CD14-positive monocyte (primary cell): ENCODE results near the gene FHIT. TPM values are rescaled to one million over a fixed set of nuclear protein-coding genes. Genes with fewer than 3 reads are reported as not detected.

ENCODE experiments used
- DNase-seq, 3 donors: peaks; one replicate each; pipeline ENCODE4 v3.0.0-alpha.2; 2011 to 2022
- H2AFZ ChIP-seq: 2 replicates; pipeline ENCODE4 v1.6.0; 2012; ENCODE audit warnings: mild to moderate bottlenecking, low read depth, low read length, inconsistent platforms; ENCODE audit not compliant: insufficient read depth, poor library complexity, severe bottlenecking
- H3K27ac ChIP-seq, 2 donors: 1 replicate in 1 of 2; 2 replicates in 1 of 2; pipeline ENCODE4 v1.5.1; 2012 to 2013; ENCODE audit warnings: low read length in 2 of 2, control low read depth in 1 of 2, inconsistent platforms in 1 of 2, low read depth in 1 of 2, mild to moderate bottlenecking in 1 of 2
- H3K27me3 ChIP-seq, 2 donors: one replicate each; pipeline versions ENCODE4 v1.6.0 to v1.6.1; 2011 to 2013; ENCODE audit warnings: low read length in 2 of 2; ENCODE audit not compliant: control insufficient read depth in 2 of 2, insufficient read depth in 2 of 2
- H3K36me3 ChIP-seq, 2 donors: replicated peaks in 1 of 2; 1 replicate in 1 of 2; 2 replicates in 1 of 2; pipeline versions ENCODE4 v1.5.1 to v1.6.1; 2012 to 2013; ENCODE audit warnings: low read length in 2 of 2, control low read depth in 1 of 2, inconsistent platforms in 1 of 2, mild to moderate bottlenecking in 1 of 2; ENCODE audit not compliant: insufficient read depth in 2 of 2, control insufficient read depth in 1 of 2
- H3K4me1 ChIP-seq, 2 donors: 1 replicate in 1 of 2; 2 replicates in 1 of 2; pipeline versions ENCODE4 v1.5.1 to v1.6.1; 2012 to 2013; ENCODE audit warnings: low read length in 2 of 2, control low read depth in 1 of 2, inconsistent platforms in 1 of 2, mild to moderate bottlenecking in 1 of 2, moderate library complexity in 1 of 2; ENCODE audit not compliant: insufficient read depth in 2 of 2, control insufficient read depth in 1 of 2
- H3K4me2 ChIP-seq: replicated peaks from 2 replicates; pipeline ENCODE3; 2012; ENCODE audit warnings: low read length, moderate library complexity, mild to moderate bottlenecking; ENCODE audit not compliant: poor library complexity, severe bottlenecking; ENCODE audit errors: extremely low read depth
- H3K4me3 ChIP-seq, 3 experiments: fragments of 200-600 bp in 1 of 3; sonication (generic) in 1 of 3; replicated peaks in 1 of 3; 1 replicate in 2 of 3; 2 replicates in 1 of 3; pipeline ENCODE4 v1.5.1; 2011 to 2013; ENCODE audit warnings: low read length in 3 of 3, mild to moderate bottlenecking in 3 of 3, control low read depth in 2 of 3, low read depth in 2 of 3, inconsistent platforms in 1 of 3, moderate library complexity in 1 of 3
- H3K79me2 ChIP-seq: 2 replicates; pipeline ENCODE4 v1.6.0; 2012; ENCODE audit warnings: mild to moderate bottlenecking, control low read depth, inconsistent platforms, low read length, moderate library complexity; ENCODE audit not compliant: insufficient read depth
- H3K9ac ChIP-seq: 2 replicates; pipeline ENCODE4 v1.6.0; 2017; ENCODE audit warnings: low read length, mild to moderate bottlenecking; ENCODE audit not compliant: insufficient read depth, poor library complexity, severe bottlenecking
- H3K9me3 ChIP-seq, 2 donors: replicated peaks in 1 of 2; 1 replicate in 1 of 2; 2 replicates in 1 of 2; pipeline versions ENCODE4 v1.5.1 to v1.6.1; 2012 to 2013; ENCODE audit warnings: low read length in 2 of 2, control low read depth in 1 of 2; ENCODE audit not compliant: control insufficient read depth in 1 of 2, insufficient read depth in 1 of 2
- H4K20me1 ChIP-seq: 2 replicates; pipeline ENCODE4 v1.6.0; 2012; ENCODE audit warnings: mild to moderate bottlenecking, low read length, control low read depth, moderate library complexity; ENCODE audit not compliant: insufficient read depth
- H3K27ac Mint-ChIP-seq, 7 donors: one replicate each; pipeline ENCODE4 v1.8.0; 2020; ENCODE audit warnings: mild to moderate bottlenecking in 7 of 7, mixed read lengths in 7 of 7, moderate library complexity in 6 of 7, inconsistent platforms in 2 of 7
- H3K27me3 Mint-ChIP-seq, 3 donors: one replicate each; pipeline ENCODE4 v1.8.0; 2021 to 2022; ENCODE audit warnings: low read depth in 3 of 3, mild to moderate bottlenecking in 3 of 3, mixed read lengths in 3 of 3, moderate library complexity in 3 of 3, inconsistent platforms in 1 of 3
- H3K36me3 Mint-ChIP-seq, 2 donors: one replicate each; pipeline ENCODE4 v1.8.0; 2020; ENCODE audit warnings: mixed read lengths in 2 of 2, inconsistent platforms in 1 of 2, mild to moderate bottlenecking in 1 of 2
- H3K4me1 Mint-ChIP-seq: one replicate; pipeline ENCODE4 v1.8.0; 2020; ENCODE audit warnings: mild to moderate bottlenecking, mixed read lengths
- H3K4me3 Mint-ChIP-seq, 2 donors: one replicate each; pipeline ENCODE4 v1.8.0; 2020; ENCODE audit warnings: mild to moderate bottlenecking in 2 of 2, mixed read lengths in 2 of 2, moderate library complexity in 1 of 2
- H3K9me3 Mint-ChIP-seq, 7 donors: one replicate each; pipeline ENCODE4 v1.8.0; 2020 to 2022; ENCODE audit warnings: mixed read lengths in 7 of 7, mild to moderate bottlenecking in 6 of 7, moderate library complexity in 6 of 7, inconsistent platforms in 2 of 7
- WGBS: methylation state at CpG from one replicate; pipeline ENCODE4 v1.1.5; 2013; ENCODE audit warnings: missing lambda C conversion rate; ENCODE audit not compliant: insufficient coverage; 5-methylcytosine and 5-hydroxymethylcytosine counted together
- intact Hi-C, 2 donors: fragments of 100-400 bp; cut with micrococcal nuclease; formaldehyde crosslinking; loops; one replicate each; pipeline versions ENCODE4 v1.15.0 to v1.15.1; 2023
- polyA plus RNA-seq, 3 donors: library from polyadenylated mRNA; depleted of rRNA in 1 of 3; unstranded in 2 of 3; stranded (reverse) in 1 of 3; fragments of 300-500 nt in 2 of 3; fragments of >200 nt in 1 of 3; fragmentation: Illumina TruSeq in 2 of 3; gene quantifications; 1 replicate in 2 of 3; 2 replicates in 1 of 3; pipeline ENCODE4 v1.2.3, GENCODE V29; 2012 to 2021
- TF ChIP-seq, protein P1 (sequence below): fragments of 200-600 bp; IDR thresholded peaks from one replicate; pipeline ENCODE4 v1.8.0; 2022; ENCODE audit warnings: antibody characterized with exemption, mild to moderate bottlenecking

The FHIT gene
- polyA plus RNA-seq, 3 donors, result 1.7 to 3.4 (median 3.2) TPM

DNA sequence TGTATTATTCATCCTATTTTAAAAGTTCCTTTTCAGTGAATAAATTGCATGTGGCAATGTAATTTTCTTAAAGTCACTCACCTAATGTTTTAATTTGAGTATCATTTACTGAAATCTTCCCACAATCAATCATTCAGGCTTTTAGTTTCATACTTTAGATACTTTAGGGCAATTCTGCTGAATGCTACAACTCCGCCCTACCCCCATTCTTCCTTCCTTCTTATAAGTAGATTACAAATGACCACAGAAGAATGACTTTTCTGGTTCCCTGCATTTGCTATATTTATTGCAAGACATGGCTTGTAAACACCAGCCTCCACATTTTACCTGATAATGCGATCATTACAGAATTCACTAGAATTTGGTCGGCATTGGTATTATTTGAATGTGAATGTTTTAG lies 1061.9 kb downstream of the FHIT start:
- Histone ChIP-seq H3K9me3 (no peaks in the 10 kb centered on the region), H3K4me2 (no peak overlapping the region), H3K4me1 (peaks cover 4 to 5% of the 10 kb centered on the region in 2 donors), H3K27me3 (no peaks in the 10 kb centered on the region), H3K79me2 (no peaks in the 10 kb centered on the region), H3K36me3 (no peaks in the 10 kb centered on the region), H3K9ac (no peak overlapping the region), H3K4me3 (no peak overlapping the region), H4K20me1 (no peaks in the 10 kb centered on the region), H2AFZ (no peak overlapping the region), H3K27ac (no peak overlapping the region)
- no peaks in the 10 kb centered on the region for H3K36me3 Mint-ChIP-seq
- 67% methylated on average over 1 of the region's 3 CpGs for WGBS
- peaks cover 0 to 4% (median 2%) of the 10 kb centered on the region in 3 donors for H3K27me3 Mint-ChIP-seq
- H3K9me3 Mint-ChIP-seq, result peaks cover 0 to 5% (median 1%) of the 10 kb centered on the region in 7 donors
- H3K4me1 Mint-ChIP-seq, result peaks cover 19% of the 10 kb centered on the region
- TF ChIP-seq, protein P1, sequence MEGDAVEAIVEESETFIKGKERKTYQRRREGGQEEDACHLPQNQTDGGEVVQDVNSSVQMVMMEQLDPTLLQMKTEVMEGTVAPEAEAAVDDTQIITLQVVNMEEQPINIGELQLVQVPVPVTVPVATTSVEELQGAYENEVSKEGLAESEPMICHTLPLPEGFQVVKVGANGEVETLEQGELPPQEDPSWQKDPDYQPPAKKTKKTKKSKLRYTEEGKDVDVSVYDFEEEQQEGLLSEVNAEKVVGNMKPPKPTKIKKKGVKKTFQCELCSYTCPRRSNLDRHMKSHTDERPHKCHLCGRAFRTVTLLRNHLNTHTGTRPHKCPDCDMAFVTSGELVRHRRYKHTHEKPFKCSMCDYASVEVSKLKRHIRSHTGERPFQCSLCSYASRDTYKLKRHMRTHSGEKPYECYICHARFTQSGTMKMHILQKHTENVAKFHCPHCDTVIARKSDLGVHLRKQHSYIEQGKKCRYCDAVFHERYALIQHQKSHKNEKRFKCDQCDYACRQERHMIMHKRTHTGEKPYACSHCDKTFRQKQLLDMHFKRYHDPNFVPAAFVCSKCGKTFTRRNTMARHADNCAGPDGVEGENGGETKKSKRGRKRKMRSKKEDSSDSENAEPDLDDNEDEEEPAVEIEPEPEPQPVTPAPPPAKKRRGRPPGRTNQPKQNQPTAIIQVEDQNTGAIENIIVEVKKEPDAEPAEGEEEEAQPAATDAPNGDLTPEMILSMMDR, result no peak
- DNase-seq, result no peak
- intact Hi-C loops, result no loop called here
- no peak overlapping the region for H3K27ac Mint-ChIP-seq
- no peak overlapping the region for H3K4me3 Mint-ChIP-seq

DNA sequence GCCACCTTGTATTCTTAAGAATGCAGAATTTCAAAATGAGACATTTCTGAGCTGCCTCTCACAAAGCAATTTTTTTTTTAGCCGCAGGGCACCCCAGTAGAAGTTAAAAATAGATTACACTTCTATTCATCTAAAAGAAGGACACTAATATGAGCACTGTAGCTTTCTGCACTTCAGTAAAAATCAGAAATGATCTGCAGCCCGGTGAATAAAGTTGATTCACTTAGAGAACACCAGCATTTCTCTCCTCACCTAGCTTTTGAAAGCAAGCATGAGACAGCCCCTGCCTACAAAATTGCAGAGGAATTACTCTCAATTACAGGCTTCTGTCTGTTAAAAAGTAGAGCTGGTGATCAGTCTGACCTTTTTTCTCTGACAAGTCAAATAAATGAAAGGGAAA lies 1062.4 kb downstream of the FHIT start:
- Histone ChIP-seq H3K4me3 (no peak overlapping the region), H3K4me1 (peaks cover 4 to 5% of the 10 kb centered on the region in 2 donors), H4K20me1 (no peaks in the 10 kb centered on the region), H3K27me3 (no peaks in the 10 kb centered on the region), H3K27ac (no peak overlapping the region), H3K36me3 (no peaks in the 10 kb centered on the region), H3K9me3 (no peaks in the 10 kb centered on the region), H3K79me2 (no peaks in the 10 kb centered on the region), H3K4me2 (no peak overlapping the region), H3K9ac (no peak overlapping the region), H2AFZ (no peak overlapping the region)
- Mint-ChIP-seq H3K9me3 (peaks cover 0 to 3% (median 1%) of the 10 kb centered on the region in 7 donors), H3K27ac (no peak overlapping the region), H3K4me1 (peaks cover 19% of the 10 kb centered on the region), H3K27me3 (peaks cover 0 to 4% (median 2%) of the 10 kb centered on the region in 3 donors), H3K36me3 (no peaks in the 10 kb centered on the region), H3K4me3 (no peak overlapping the region)
- intact Hi-C loops, result no loop called here
- DNase-seq, result no peak
- TF ChIP-seq, protein P1, result no peak
- no CpG with 5 or more reads among the region's 2 CpGs for WGBS
